ENCODE measurements around the gene ANKRD29.

DNA sequence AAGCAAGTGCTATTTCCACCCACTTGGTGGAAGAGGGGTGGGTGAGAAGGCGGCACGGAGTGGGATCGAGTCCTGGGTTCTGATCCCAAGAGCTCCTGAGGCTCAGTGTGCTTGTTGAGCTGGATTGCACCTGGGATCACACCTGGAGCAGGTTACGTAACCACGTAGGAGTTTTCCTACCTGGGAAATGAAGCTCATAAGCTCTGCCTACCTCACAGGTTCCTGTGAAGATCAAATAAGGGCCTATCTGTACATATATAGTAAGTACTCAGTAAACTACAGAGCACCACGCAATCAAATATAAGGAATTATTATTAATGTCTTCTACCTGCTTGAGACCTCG lies 87.4 kb downstream of the ANKRD29 start:
- TF ChIP-seq, protein P1, sequence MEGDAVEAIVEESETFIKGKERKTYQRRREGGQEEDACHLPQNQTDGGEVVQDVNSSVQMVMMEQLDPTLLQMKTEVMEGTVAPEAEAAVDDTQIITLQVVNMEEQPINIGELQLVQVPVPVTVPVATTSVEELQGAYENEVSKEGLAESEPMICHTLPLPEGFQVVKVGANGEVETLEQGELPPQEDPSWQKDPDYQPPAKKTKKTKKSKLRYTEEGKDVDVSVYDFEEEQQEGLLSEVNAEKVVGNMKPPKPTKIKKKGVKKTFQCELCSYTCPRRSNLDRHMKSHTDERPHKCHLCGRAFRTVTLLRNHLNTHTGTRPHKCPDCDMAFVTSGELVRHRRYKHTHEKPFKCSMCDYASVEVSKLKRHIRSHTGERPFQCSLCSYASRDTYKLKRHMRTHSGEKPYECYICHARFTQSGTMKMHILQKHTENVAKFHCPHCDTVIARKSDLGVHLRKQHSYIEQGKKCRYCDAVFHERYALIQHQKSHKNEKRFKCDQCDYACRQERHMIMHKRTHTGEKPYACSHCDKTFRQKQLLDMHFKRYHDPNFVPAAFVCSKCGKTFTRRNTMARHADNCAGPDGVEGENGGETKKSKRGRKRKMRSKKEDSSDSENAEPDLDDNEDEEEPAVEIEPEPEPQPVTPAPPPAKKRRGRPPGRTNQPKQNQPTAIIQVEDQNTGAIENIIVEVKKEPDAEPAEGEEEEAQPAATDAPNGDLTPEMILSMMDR (IDR thresholded peaks at IDR 0.05) = no peak
- no peak for TF ChIP-seq POLR2A (IDR thresholded peaks at IDR 0.05)

Data from testis (tissue), 2 donors.